ENCODE results near the gene RIT1. TPM values are rescaled to one million over a fixed set of nuclear protein-coding genes. Genes with fewer than 3 reads are reported as not detected.

Gene RIT1
- total RNA-seq, 3 donors from 2014 or later, result 15.6 to 25.0 (median 17.9) TPM

- Mint-ChIP-seq H3K36me3 (ENCODE audit: insufficient read depth) (no peaks in the 10 kb centered on the region), H3K9me3 (no peaks in the 10 kb centered on the region), H3K4me3 (no peak overlapping the region), H3K27me3 (ENCODE audit: low read depth) (no peaks in the 10 kb centered on the region), H3K4me1 (ENCODE audit: low read depth) (peaks cover 8% of the 10 kb centered on the region)
- ATAC-seq, result no peak
- DNase-seq, result no peak
These were observed 46.8 kb downstream of the RIT1 start for GRCh38 chr1:155864393-155864792.

- ATAC-seq (no peak), DNase-seq (no peak)
- peaks cover 30% of the 10 kb centered on the region for H3K4me1 Mint-ChIP-seq (ENCODE audit: low read depth)
- H3K36me3 Mint-ChIP-seq (ENCODE audit: insufficient read depth), result peaks cover 2% of the 10 kb centered on the region
- no peak overlapping the region for H3K4me3 Mint-ChIP-seq
- no peaks in the 10 kb centered on the region for H3K27me3 Mint-ChIP-seq (ENCODE audit: low read depth)
- no peaks in the 10 kb centered on the region for H3K9me3 Mint-ChIP-seq
These were observed 49.3 kb downstream of the RIT1 start for GRCh38 chr1:155861896-155862295.

- ATAC-seq (no peak), DNase-seq (no peak)
- H3K4me3 Mint-ChIP-seq, result peak overlapping the region; percentile 98
- peaks cover 36% of the 10 kb centered on the region for H3K4me1 Mint-ChIP-seq (ENCODE audit: low read depth)
- peaks cover 2% of the 10 kb centered on the region for H3K36me3 Mint-ChIP-seq (ENCODE audit: insufficient read depth)
- no peaks in the 10 kb centered on the region for H3K9me3 Mint-ChIP-seq
- no peaks in the 10 kb centered on the region for H3K27me3 Mint-ChIP-seq (ENCODE audit: low read depth)
These were observed 50.1 kb downstream of the RIT1 start for GRCh38 chr1:155860970-155861510.

- H3K27me3 Mint-ChIP-seq (ENCODE audit: low read depth), result no peaks in the 10 kb centered on the region
- ATAC-seq (peak; percentile 7 to 12), DNase-seq (peak; percentile 37)
- peaks cover 38% of the 10 kb centered on the region for H3K4me1 Mint-ChIP-seq (ENCODE audit: low read depth)
- H3K36me3 Mint-ChIP-seq (ENCODE audit: insufficient read depth), result peaks cover 4% of the 10 kb centered on the region
- peak overlapping the region; percentile 98 for H3K4me3 Mint-ChIP-seq
- H3K9me3 Mint-ChIP-seq, result no peaks in the 10 kb centered on the region
These were observed 51.0 kb downstream of the RIT1 start for GRCh38 chr1:155859881-155860871.

- Mint-ChIP-seq H3K4me1 (ENCODE audit: low read depth) (peaks cover 41% of the 10 kb centered on the region), H3K9me3 (no peaks in the 10 kb centered on the region), H3K27me3 (ENCODE audit: low read depth) (no peaks in the 10 kb centered on the region), H3K4me3 (peak within 1 kb of the TSS; percentile 98), H3K36me3 (ENCODE audit: insufficient read depth) (peaks cover 7% of the 10 kb centered on the region)
- DNase-seq (peak; percentile 94), ATAC-seq (peak; percentile 88 to 93)
These were observed 51.8 kb downstream of the RIT1 start, which contains the start of gene SYT11 for GRCh38 chr1:155859234-155859829. Gene SYT11, plus strand, starts transcription at chr1:155859567. Its CDS starts 195 bp downstream, at chr1:155859762.

GRCh38 chr1:155858800-155859233, 52.3 kb downstream of the RIT1 start:
- Mint-ChIP-seq H3K36me3 (ENCODE audit: insufficient read depth) (peaks cover 7% of the 10 kb centered on the region), H3K9me3 (no peaks in the 10 kb centered on the region), H3K4me1 (ENCODE audit: low read depth) (peaks cover 41% of the 10 kb centered on the region), H3K27me3 (ENCODE audit: low read depth) (no peaks in the 10 kb centered on the region), H3K4me3 (peak overlapping the region; percentile 98)
- DNase-seq (no peak), ATAC-seq (peak in 1 of 2 donors; percentile 2)

GRCh38 chr1:155856975-155857930, 53.9 kb downstream of the RIT1 start, which contains the start of gene GON4L:
Gene GON4L, minus strand, starts transcription at chr1:155857214. Its CDS starts 3,434 bp downstream, at chr1:155853780.
- ATAC-seq (peak; percentile 75 to 76), DNase-seq (peak; percentile 82)
- H3K4me1 Mint-ChIP-seq (ENCODE audit: low read depth), result peaks cover 51% of the 10 kb centered on the region
- peaks cover 16% of the 10 kb centered on the region for H3K36me3 Mint-ChIP-seq (ENCODE audit: insufficient read depth)
- H3K4me3 Mint-ChIP-seq, result peak within 1 kb of the TSS; percentile 98
- H3K27me3 Mint-ChIP-seq (ENCODE audit: low read depth), result no peaks in the 10 kb centered on the region
- H3K9me3 Mint-ChIP-seq, result no peaks in the 10 kb centered on the region

GRCh38 chr1:155856257-155856974, 54.7 kb downstream of the RIT1 start:
- Mint-ChIP-seq H3K27me3 (ENCODE audit: low read depth) (no peaks in the 10 kb centered on the region), H3K4me3 (peak overlapping the region; percentile 98), H3K36me3 (ENCODE audit: insufficient read depth) (peaks cover 19% of the 10 kb centered on the region), H3K9me3 (no peaks in the 10 kb centered on the region), H3K4me1 (ENCODE audit: low read depth) (peaks cover 55% of the 10 kb centered on the region)
- ATAC-seq, result no peak
- DNase-seq, result no peak

- DNase-seq (no peak), ATAC-seq (no peak)
- Mint-ChIP-seq H3K9me3 (no peaks in the 10 kb centered on the region), H3K27me3 (ENCODE audit: low read depth) (no peaks in the 10 kb centered on the region), H3K4me1 (ENCODE audit: low read depth) (peaks cover 45% of the 10 kb centered on the region), H3K36me3 (ENCODE audit: insufficient read depth) (peaks cover 40% of the 10 kb centered on the region), H3K4me3 (peak overlapping the region; percentile 9)
These were observed 60.8 kb downstream of the RIT1 start for GRCh38 chr1:155850345-155850744.

- H3K27me3 Mint-ChIP-seq (ENCODE audit: low read depth), result no peaks in the 10 kb centered on the region
- no peak overlapping the region for H3K4me3 Mint-ChIP-seq
- peaks cover 59% of the 10 kb centered on the region for H3K4me1 Mint-ChIP-seq (ENCODE audit: low read depth)
- H3K9me3 Mint-ChIP-seq, result no peaks in the 10 kb centered on the region
- DNase-seq, result no peak
- H3K36me3 Mint-ChIP-seq (ENCODE audit: insufficient read depth), result peaks cover 49% of the 10 kb centered on the region
- ATAC-seq, result peak; percentile 77 to 78
These were observed 63.2 kb downstream of the RIT1 start for GRCh38 chr1:155847823-155848529.
